Activated CD8-positive, alpha-beta memory T cell treated with anti-CD3 and anti-CD28 coated beads for 48 hours (primary cell): Measurements from ENCODE around the gene ARHGAP30.

Experiments used
- DNase-seq, 3 experiments: peaks; one replicate each; pipeline ENCODE4 v3.0.0-alpha.2; 2020; ENCODE audit warnings: low read depth in 2 of 3, low spot score in 2 of 3

The ARHGAP30 gene

GRCh38 chr1:161091796-161092507 is 22.3 kb upstream of the ARHGAP30 start:
- no peak for DNase-seq

- DNase-seq: no peak
Measured at GRCh38 chr1:161091093-161091492, 21.4 kb upstream of the ARHGAP30 start.

DNA sequence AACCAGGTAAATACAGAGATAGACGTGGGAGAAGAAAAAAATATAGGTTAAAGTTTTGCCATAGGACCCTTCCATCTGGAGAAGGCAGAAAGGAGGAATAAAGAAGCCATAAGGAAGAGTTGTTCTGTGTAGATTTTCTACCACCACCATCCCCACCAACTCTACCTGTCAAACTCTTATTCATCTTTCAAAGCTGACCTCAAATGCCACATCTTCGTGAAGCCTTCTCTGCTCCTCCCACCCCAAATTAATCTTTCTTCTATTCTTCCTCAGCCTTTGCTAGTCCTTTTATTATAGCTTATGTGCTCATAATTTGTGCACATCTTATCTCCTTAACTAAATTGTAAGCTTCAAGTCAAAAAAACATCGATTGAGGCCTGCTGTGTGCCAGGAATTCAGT is 20.9 kb upstream of the ARHGAP30 start:
- no peak for DNase-seq

GRCh38 chr1:161089938-161090337 is 20.2 kb upstream of the ARHGAP30 start:
- no peak for DNase-seq

DNA sequence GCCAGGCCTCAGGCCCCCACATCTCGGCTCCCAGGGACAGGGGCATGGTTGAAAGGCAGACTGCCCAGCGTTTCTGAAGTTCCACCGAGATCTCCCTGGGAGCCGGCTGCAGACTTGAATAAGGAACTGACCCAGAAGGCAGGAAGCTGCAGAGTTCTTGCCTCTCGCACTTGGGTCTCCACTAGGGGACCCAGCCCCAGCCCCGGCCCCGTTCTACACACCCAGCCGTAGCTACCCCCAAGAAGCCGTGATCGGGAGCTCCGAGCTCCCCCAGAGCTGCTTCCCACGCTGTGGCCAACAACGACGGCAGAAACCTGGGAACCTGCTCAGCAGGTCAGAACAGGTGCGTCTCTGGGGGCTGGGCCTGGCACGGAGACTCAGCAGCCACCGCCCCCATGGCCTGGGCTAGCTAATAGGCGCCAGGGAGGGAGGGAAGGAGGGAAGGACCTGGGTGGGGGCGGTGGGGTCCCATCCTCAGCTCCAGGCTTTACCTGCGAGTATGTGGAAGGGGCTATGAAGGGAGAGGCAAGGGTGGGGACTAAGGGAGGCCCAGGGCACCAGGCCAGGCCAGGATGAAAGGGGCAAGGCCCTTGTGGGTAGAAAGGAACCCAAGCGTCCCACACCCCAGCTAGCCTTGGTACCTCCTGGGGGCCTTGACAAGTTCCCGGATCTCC is 19.7 kb upstream of the ARHGAP30 start, which contains the start of gene NECTIN4:
Gene NECTIN4, minus strand, starts transcription at position 308 of the 674 bp plus-strand sequence. Its CDS starts 262 bp downstream, at position 46.
- DNase-seq: no peak

- no peak for DNase-seq
Measured at GRCh38 chr1:161088587-161089110, 19.0 kb upstream of the ARHGAP30 start.

DNA sequence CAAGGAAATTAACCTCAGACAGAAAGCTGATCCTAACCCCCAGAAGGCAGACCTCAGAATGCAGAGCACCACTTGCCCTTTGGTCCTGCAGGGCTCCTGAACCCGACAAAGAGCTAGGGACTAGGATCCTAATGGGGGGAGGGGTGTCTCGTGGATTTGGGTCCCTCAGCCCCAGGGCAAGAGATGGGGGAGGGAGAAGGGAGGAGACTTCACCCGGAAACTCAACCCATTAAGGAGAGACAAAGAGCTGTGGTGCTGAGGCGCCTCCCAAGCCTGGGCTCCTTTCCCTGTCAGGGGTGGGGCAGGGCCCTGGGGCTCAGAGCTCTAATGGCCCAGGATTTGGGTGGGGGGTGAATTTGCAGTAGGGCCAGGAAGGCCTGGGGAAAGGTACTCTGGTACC is 16.8 kb upstream of the ARHGAP30 start:
- no peak for DNase-seq

DNA sequence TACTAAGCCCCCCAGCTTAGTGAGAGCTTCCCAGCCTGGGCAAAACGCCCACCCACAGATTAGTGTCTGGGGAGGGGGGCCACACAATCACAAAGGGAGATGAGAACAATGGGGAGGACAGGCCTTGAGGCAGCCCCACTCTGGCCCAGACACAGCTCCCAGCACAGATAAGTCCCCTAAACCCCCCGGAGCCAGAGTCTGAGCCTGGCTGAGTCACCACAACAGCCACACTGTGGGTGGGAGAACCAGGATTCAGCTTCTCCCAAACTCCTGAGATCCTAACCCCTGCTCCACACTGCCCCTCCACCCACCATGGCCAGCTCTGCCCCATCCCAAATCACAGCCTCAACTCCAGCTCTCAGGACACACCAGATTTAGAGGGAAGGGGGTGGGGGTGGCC is 15.5 kb upstream of the ARHGAP30 start:
- DNase-seq: no peak

DNA sequence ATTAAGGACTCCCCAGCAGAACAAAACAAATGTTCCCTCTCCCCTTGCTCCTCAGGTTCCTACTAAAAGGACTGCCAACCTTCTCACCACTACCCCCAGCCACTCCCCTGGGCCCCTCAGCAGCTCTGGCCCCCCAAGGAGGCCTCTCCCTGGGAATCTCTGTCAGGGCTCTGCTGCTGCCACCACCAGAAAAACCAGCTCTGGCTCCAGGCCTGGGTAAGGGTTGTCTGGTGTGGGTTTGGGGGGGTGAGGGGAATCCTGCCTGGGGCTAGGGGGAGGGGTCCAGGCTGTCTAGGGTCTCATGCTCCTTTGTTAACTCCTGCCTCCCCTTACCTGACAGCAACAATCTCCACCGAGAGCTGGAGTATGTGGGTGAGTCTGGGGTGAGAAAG is 14.9 kb upstream of the ARHGAP30 start:
- DNase-seq: no peak

- DNase-seq: no peak
Measured at GRCh38 chr1:161083748-161084596, 14.3 kb upstream of the ARHGAP30 start.

- DNase-seq: no peak
Measured at GRCh38 chr1:161082996-161083747, 13.5 kb upstream of the ARHGAP30 start.

DNA sequence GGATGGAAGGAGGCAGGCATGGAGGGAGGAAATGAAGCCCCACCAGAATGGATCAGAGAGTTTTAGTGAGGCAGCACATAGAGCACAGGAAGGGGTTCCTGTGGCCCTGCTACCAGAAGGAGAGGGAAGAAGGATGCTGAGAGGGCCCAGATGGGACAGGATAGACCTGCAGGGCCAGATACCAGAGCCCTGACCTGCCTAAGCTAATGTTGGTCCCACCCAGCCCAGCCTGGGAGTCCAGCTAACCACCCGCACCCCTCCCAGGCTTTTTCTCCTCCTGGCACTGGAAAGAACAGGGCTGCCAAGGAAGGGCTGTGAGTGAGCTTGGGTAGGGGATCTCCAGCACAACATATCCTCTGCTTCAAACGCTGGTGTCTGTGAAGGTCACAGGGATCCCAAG is 12.8 kb upstream of the ARHGAP30 start:
- no peak for DNase-seq

GRCh38 chr1:161081519-161081918 is 11.8 kb upstream of the ARHGAP30 start:
- DNase-seq: no peak

- no peak for DNase-seq
Measured at GRCh38 chr1:161080441-161081405, 11.0 kb upstream of the ARHGAP30 start.

GRCh38 chr1:161079436-161080110 is 9.9 kb upstream of the ARHGAP30 start:
- no peak for DNase-seq

DNA sequence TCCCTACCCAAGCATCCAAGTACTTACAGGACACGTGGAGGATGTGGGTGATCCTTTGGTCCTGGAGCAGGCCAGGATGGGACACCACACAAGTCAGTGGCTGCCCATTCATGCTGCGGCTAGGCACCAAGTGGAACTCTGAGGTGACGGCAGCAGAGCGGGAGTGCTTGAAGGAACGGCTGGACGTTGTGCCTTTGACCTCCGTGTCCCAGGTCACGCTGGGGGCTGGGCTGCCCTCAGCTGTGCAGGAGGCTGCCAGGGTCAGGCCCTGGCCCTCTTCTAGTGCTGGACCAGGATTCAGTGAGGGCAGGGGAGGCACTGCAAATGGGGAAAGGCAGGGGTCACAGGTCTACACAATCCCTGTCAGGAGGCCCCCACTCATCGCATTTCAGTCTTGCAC is 7.7 kb upstream of the ARHGAP30 start:
- no peak for DNase-seq

- no peak for DNase-seq
Measured at GRCh38 chr1:161076410-161076809, 6.7 kb upstream of the ARHGAP30 start.

DNA sequence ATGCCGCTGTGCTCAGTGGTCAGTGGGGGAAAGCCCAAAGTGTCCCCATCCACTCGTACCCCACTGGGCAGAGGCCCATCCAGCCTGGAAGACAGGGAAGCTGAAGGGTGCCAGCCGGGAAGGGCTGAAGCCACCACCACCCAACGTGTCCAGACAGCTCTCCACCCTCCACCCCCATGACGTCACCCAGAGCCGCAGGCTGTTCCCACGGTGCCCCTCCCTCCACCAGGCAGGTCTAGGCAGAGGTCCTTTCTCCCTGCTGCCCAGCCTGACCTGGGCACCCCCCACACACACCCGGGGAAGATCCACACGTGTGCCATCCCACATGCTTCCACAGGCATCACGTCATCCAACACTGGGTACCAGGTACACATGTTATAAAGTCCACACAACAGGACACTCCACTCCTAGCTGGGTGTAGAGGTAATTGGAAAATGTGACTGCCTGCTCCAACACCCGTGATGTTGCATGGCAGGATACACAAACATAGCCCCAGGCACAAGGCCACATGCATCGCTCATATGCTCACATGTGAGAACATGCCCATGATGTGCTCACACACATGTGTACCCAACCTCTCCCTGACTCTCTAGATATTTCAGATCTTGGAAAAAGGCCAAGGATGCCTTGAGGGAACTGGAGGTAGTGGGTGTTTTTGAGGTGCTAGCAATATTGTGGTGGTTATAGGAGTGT is 5.1 kb upstream of the ARHGAP30 start:
- no peak for DNase-seq
